Effector memory CD8-positive, alpha-beta T cell (primary cell): Measurements from ENCODE around the gene SSH2.
A peak's percentile ranks its signal among the peaks of the same experiment; 100 is the strongest.

ENCODE experiments used
- ATAC-seq: fragments of 150-1000 bp; cut with Tn5 transposase; replicated peaks from 2 replicates; pipeline ENCODE4 v1.10.0; 2021; ENCODE audit warnings: mild to moderate bottlenecking, moderate library complexity
- DNase-seq, 3 experiments: peaks; one replicate each; pipeline ENCODE4 v3.0.0; 2021
- H3K27ac Mint-ChIP-seq, 2 donors: one replicate each; pipeline ENCODE4 v1.8.0; 2022; ENCODE audit warnings: mild to moderate bottlenecking in 2 of 2, mixed read lengths in 2 of 2, moderate library complexity in 2 of 2
- H3K27me3 Mint-ChIP-seq, 2 donors: one replicate each; pipeline ENCODE4 v1.8.0; 2022; ENCODE audit warnings: mixed read lengths in 2 of 2
- H3K36me3 Mint-ChIP-seq: one replicate; pipeline ENCODE4 v1.8.0; 2022; ENCODE audit warnings: mild to moderate bottlenecking, moderate library complexity, mixed read lengths; ENCODE audit not compliant: insufficient read depth
- H3K4me1 Mint-ChIP-seq, 2 donors: one replicate each; pipeline ENCODE4 v1.8.0; 2022; ENCODE audit warnings: low read depth in 2 of 2, mixed read lengths in 2 of 2
- H3K4me3 Mint-ChIP-seq, 2 donors: one replicate each; pipeline ENCODE4 v1.8.0; 2022; ENCODE audit warnings: mild to moderate bottlenecking in 2 of 2, mixed read lengths in 2 of 2, moderate library complexity in 2 of 2
- H3K9me3 Mint-ChIP-seq, 2 donors: one replicate each; pipeline ENCODE4 v1.8.0; 2022; ENCODE audit warnings: mixed read lengths in 2 of 2

Gene SSH2

GRCh38 chr17:29615048-29615385 is 315.0 kb downstream of the SSH2 start:
- Mint-ChIP-seq H3K27me3 (no peaks in the 10 kb centered on the region), H3K36me3 (peaks cover 2% of the 10 kb centered on the region), H3K4me1 (peaks cover 35 to 39% of the 10 kb centered on the region in 2 donors), H3K9me3 (no peaks in the 10 kb centered on the region), H3K4me3 (peak overlapping the region; percentile 89 to 92), H3K27ac (peak overlapping the region; percentile 65 to 79)
- peak; percentile 69 to 74 (median 74) for DNase-seq
- peak; percentile 60 for ATAC-seq

GRCh38 chr17:29614349-29615047 is 315.5 kb downstream of the SSH2 start:
- H3K36me3 Mint-ChIP-seq = peaks cover 2% of the 10 kb centered on the region
- peak overlapping the region; percentile 89 to 92 for H3K4me3 Mint-ChIP-seq
- ATAC-seq = no peak
- no peaks in the 10 kb centered on the region for H3K27me3 Mint-ChIP-seq
- DNase-seq = no peak
- peaks cover 35 to 39% of the 10 kb centered on the region in 2 donors for H3K4me1 Mint-ChIP-seq
- no peaks in the 10 kb centered on the region for H3K9me3 Mint-ChIP-seq
- peak overlapping the region in 1 of 2 donors; percentile 65 for H3K27ac Mint-ChIP-seq

DNA sequence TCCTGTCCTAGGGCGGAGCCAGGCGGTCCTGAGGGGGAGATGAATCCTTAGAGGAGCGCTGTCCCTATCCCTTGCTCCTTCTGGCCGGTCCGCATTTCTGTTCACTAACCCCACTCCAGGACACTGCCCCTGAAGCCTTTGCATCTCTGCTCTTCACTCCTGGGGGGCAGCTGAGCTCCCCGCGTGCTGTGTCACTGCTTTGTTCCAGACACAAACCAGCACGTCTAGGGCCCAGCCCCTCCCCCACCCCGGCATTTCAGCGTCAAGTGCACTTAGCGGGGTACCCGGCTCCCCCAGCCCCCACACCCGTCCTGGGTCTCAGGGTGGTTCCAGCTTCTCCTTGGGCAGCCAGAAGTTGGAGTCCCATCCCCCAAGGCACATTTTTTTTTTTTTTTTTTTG is 316.2 kb downstream of the SSH2 start:
- Mint-ChIP-seq H3K27me3 (no peaks in the 10 kb centered on the region), H3K4me1 (peaks cover 35 to 39% of the 10 kb centered on the region in 2 donors), H3K9me3 (no peaks in the 10 kb centered on the region), H3K27ac (peak overlapping the region in 1 of 2 donors; percentile 38), H3K4me3 (peak overlapping the region; percentile 89 to 92), H3K36me3 (peaks cover 2% of the 10 kb centered on the region)
- no peak for ATAC-seq
- no peak for DNase-seq

GRCh38 chr17:29613352-29613837 is 316.6 kb downstream of the SSH2 start:
- ATAC-seq = peak; percentile 38
- peaks cover 34 to 39% of the 10 kb centered on the region in 2 donors for H3K4me1 Mint-ChIP-seq
- H3K4me3 Mint-ChIP-seq = peak overlapping the region; percentile 89 to 92
- H3K36me3 Mint-ChIP-seq = peaks cover 2% of the 10 kb centered on the region
- H3K27ac Mint-ChIP-seq = peak overlapping the region in 1 of 2 donors; percentile 38
- DNase-seq = peak; percentile 94
- no peaks in the 10 kb centered on the region for H3K9me3 Mint-ChIP-seq
- no peaks in the 10 kb centered on the region for H3K27me3 Mint-ChIP-seq

DNA sequence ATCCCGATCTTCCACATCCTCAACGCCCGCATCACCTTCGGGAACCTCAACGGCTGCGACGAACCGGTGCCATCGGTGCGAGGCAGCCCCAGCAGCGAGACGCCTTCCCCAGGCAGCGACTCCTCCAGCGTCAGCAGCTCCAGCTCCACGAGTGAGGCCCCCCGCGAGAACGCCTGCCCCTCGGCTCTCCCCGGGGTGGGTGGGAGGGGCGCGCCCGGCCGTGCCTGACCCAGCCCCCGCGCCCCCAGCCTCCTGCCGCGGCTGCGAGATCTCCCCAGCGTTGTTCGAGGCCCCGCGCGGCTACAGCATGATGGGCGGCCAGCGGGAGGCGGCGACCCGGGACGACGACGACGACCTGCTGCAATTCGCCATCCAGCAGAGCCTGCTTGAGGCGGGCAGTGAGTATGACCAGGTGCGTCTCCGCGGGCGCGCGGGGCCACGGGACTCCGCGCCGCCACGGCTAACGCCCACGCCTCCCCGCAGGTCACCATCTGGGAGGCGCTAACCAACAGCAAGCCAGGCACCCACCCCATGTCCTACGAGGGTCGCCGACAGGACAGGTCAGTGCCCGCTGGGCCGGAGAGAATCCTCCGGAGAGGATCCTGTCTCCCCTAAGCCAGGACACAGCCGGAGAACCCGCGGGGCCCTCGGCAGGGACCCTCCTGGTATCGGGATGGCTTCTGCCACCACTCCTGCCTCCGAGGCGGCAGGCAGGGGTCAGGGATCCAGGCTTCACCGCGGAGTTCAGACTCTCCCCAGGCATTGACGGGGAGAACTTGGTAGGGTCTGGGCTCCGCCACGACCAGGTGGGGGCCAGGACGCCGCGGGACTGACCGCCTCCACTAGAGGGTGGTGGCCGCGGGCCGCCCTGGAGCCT is 317.4 kb downstream of the SSH2 start:
- peak overlapping the region in 1 of 2 donors; percentile 92 for H3K4me3 Mint-ChIP-seq
- no peak for ATAC-seq
- H3K27me3 Mint-ChIP-seq = no peaks in the 10 kb centered on the region
- H3K4me1 Mint-ChIP-seq = peaks cover 31 to 34% of the 10 kb centered on the region in 2 donors
- H3K27ac Mint-ChIP-seq = no peak overlapping the region
- peaks cover 2% of the 10 kb centered on the region for H3K36me3 Mint-ChIP-seq
- no peaks in the 10 kb centered on the region for H3K9me3 Mint-ChIP-seq
- no peak for DNase-seq

GRCh38 chr17:29612094-29612403 is 318.0 kb downstream of the SSH2 start:
- Mint-ChIP-seq H3K4me3 (peak overlapping the region; percentile 4 to 21), H3K27ac (no peak overlapping the region), H3K36me3 (peaks cover 2% of the 10 kb centered on the region), H3K9me3 (no peaks in the 10 kb centered on the region), H3K27me3 (no peaks in the 10 kb centered on the region), H3K4me1 (peaks cover 27 to 29% of the 10 kb centered on the region in 2 donors)
- no peak for ATAC-seq
- no peak for DNase-seq

- Mint-ChIP-seq H3K27ac (no peak overlapping the region), H3K9me3 (no peaks in the 10 kb centered on the region), H3K36me3 (peaks cover 2% of the 10 kb centered on the region), H3K4me3 (peak overlapping the region; percentile 4 to 21), H3K27me3 (no peaks in the 10 kb centered on the region), H3K4me1 (peaks cover 22 to 24% of the 10 kb centered on the region in 2 donors)
- no peak for DNase-seq
- ATAC-seq = no peak
Measured at GRCh38 chr17:29611351-29612093, 318.5 kb downstream of the SSH2 start.

DNA sequence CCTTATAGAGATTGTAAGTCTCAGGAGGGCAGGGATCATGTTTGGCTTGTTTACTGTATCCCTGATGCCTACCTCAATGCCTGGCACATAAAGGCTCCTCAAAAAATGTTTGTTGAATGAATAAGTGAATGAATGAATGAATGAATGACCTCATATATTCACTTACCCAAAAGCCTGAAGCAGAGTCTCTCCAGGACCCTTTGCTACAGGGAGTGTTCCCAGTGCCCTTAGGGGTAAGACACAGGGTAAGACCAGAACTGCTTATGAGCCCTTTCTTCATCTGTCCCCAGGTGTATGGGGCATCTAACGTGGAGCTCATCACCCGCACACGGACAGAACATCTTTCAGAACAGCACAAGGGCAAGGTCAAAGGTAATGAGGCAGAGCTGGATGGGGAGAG is 319.6 kb downstream of the SSH2 start:
- ATAC-seq (no peak), DNase-seq (no peak)
- no peak overlapping the region for H3K4me3 Mint-ChIP-seq
- H3K9me3 Mint-ChIP-seq = no peaks in the 10 kb centered on the region
- H3K36me3 Mint-ChIP-seq = peaks cover 2% of the 10 kb centered on the region
- H3K27ac Mint-ChIP-seq = no peak overlapping the region
- peaks cover 13% of the 10 kb centered on the region in 2 donors for H3K4me1 Mint-ChIP-seq
- no peaks in the 10 kb centered on the region for H3K27me3 Mint-ChIP-seq

DNA sequence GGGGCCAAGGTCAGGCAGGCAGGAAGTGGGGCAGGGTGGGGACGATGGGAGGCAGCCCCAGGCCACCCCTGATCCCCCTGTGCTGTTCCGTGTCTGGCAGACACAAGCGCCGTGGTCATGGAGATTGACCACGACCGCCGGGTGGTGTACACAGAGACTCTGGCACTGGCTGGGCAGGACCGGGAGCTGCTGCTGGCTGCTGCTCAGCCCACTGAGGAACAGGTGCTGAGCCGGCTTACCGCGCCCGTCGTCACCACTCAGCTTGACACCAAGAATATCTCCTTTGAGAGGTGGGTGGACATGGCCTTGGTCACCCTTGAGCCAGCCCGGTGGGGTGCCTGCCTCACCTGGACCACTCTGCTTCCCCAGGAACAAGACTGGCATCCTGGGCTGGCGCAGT is 321.0 kb downstream of the SSH2 start:
- Mint-ChIP-seq H3K9me3 (no peaks in the 10 kb centered on the region), H3K4me1 (peaks cover 0 to 3% of the 10 kb centered on the region in 2 donors), H3K27me3 (no peaks in the 10 kb centered on the region), H3K36me3 (no peaks in the 10 kb centered on the region), H3K4me3 (no peak overlapping the region), H3K27ac (no peak overlapping the region)
- DNase-seq = no peak
- no peak for ATAC-seq

- no peaks in the 10 kb centered on the region for H3K4me1 Mint-ChIP-seq
- H3K27me3 Mint-ChIP-seq = no peaks in the 10 kb centered on the region
- H3K4me3 Mint-ChIP-seq = no peak overlapping the region
- H3K9me3 Mint-ChIP-seq = no peaks in the 10 kb centered on the region
- H3K27ac Mint-ChIP-seq = no peak overlapping the region
- H3K36me3 Mint-ChIP-seq = no peaks in the 10 kb centered on the region
- ATAC-seq (no peak), DNase-seq (no peak)
Measured at GRCh38 chr17:29607557-29608195, 322.4 kb downstream of the SSH2 start.

GRCh38 chr17:29603109-29603674 is 326.8 kb downstream of the SSH2 start:
- DNase-seq (no peak), ATAC-seq (no peak)
- H3K9me3 Mint-ChIP-seq = no peaks in the 10 kb centered on the region
- H3K27ac Mint-ChIP-seq = no peak overlapping the region
- H3K27me3 Mint-ChIP-seq = no peaks in the 10 kb centered on the region
- H3K4me3 Mint-ChIP-seq = no peak overlapping the region
- no peaks in the 10 kb centered on the region for H3K4me1 Mint-ChIP-seq
- H3K36me3 Mint-ChIP-seq = peaks cover 8% of the 10 kb centered on the region

DNA sequence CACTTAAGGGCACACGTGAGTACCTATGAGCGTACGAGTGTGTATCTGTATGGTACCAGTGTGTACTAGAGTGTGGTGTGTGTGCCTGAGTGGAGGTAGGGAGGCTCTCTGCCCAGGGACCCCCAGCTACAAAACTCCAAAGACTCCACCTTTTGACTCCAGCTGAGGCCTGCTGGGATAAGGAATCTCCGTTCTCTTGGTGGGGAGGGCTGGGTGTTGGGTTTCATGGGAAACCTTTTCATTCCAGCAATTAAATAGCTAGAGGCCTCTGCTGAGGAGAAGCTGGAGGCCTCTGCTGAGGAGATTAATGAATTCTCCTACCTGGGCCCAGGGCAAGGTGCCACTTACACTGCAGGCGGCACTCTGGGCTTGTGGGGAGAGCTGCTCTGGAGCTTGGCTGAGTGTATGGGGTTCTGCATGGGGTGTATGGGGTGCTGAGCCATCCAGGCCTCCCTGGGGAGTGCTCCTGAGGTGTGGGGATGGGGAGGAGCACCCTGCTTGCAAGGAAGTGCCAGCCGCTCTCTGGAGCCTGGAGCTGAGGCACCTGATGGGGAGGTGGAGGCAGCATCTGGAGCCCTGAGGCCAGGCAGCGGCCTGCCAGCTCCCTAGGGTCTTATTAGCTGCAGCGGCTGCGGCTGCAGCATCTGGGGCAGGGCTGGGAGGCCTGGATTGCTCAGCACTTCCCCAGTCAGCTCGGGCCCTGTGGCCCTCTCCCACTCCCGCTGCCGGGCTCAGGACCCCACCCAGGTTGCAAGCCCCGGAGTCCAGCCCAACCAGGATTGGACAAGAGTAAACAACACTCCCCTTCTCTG is 332.5 kb downstream of the SSH2 start:
- Mint-ChIP-seq H3K27me3 (no peaks in the 10 kb centered on the region), H3K4me3 (no peak overlapping the region), H3K36me3 (peaks cover 8% of the 10 kb centered on the region), H3K9me3 (no peaks in the 10 kb centered on the region), H3K4me1 (peaks cover 4 to 9% of the 10 kb centered on the region in 2 donors), H3K27ac (no peak overlapping the region)
- DNase-seq (no peak), ATAC-seq (no peak)
